Smooth muscle cell of the brain vasculature (primary cell): ENCODE measurements around the gene MMP17.
"Not testable (repeated sequence)": the region's sequence is repeated elsewhere in the genome, so short reads cannot be mapped to it uniquely, and the experiment has no call there.

Source experiments
- DNase-seq: peaks from one replicate; pipeline ENCODE4 v3.0.0-alpha.2; 2012; ENCODE audit warnings: low read depth, low spot score

Gene MMP17

DNA sequence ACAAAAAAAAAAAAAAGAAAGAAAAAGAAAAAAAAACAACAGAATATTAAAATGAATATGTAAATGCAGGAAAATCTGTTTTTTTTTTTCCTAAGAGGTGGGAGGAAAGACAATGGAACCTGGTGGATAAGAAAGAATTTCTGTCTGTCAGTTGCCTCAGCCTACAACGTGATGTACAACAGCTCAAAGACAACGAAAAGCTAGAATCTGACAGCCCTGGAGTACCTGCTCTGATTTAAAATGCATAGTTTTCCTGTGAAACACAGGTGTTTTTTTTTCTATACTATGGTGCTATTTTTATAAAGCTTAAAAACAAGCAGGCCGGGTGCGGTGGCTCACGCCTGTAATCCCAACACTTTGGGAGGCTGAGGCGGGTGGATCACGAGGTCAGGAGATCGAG is 36.3 kb downstream of the MMP17 start:
- DNase-seq, result no peak

DNA sequence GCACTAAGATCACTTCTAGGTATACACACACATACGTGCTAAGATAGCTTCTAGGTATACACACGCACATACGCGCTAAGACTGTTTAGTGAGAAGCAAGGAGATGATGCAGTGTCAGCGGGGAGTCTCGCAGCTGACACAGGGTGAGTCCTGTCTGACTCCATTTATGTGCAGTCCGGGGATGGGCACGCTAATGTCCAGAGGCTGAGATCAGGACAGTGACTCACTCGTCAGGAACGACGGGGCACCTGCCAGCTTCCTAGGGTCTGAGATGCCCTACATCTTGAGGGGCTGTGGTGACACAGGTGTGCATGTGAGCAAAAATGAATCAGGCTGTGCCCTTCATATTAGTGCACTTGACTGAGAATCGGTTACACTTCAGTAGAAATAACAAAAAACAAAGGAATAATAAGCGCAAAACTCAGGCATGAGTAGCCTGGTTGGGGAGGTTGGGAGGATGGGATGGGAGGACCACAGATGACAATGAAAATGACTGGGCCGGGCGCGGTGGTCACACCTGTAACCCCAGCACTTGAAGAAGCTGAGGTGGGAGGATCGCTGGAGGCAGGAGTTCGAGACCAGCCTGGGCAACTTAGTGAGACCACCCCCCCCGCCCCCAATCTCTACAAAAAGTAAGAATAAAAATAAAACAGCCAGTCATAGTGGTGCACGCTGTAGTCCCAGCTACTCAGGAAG is 37.1 kb downstream of the MMP17 start:
- no peak for DNase-seq

DNA sequence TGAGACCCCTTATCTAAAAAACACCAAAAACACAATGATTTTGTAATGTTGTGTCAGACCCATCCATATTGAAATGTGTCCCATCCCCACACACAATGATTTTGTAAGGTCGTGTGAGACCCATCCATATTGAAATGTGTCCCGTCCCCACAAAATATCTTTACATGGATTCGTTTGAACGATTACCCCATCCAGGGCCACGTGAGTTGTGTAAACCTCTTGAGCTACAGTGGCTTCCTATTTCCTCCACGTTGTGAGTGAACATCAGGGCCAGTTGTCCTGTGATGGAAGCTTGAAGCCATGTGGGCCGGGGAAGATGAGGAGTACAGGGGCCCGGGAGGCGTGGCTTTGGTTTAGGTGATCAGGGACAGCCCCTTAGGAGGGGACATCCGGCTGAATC is 39.3 kb downstream of the MMP17 start:
- no peak for DNase-seq

DNA sequence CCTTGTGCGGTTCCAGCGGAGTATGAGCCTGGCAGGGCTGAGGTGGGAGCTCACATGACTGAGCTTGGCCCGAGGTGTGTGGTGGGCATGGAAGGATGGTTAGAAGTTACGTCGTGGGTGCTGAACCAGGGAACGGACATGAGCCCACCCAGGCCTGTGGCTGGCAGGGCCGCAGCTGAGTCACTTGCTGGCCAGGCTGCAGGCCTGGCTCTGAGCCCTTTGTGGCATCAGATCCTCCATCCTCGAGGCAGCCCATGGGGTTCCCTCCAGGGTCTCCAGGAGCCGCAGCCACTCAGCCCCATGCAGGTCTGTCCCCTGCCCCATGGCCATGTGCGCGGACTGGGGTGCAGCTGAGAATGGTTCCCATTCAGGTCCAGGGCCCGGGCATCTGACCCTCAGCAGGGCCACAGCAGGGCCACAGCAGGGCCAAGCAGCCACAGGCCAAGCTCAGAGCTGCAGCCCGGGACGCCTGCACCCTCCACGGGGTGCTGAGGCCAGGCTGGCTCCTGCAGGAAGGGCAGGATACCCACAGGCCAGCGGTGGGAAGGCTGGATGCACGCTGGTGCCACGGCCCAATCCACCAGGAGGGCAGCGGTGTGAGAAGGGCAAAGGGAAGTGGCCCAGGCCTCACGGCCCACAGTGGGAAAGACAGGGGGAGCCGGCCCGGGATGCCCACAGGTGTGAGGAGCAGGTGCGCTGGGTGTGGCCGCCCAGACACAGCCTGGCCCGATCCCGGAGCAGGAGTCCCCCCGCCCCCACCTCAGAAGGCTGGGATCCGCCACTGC is 39.9 kb downstream of the MMP17 start:
- DNase-seq, result no peak

DNA sequence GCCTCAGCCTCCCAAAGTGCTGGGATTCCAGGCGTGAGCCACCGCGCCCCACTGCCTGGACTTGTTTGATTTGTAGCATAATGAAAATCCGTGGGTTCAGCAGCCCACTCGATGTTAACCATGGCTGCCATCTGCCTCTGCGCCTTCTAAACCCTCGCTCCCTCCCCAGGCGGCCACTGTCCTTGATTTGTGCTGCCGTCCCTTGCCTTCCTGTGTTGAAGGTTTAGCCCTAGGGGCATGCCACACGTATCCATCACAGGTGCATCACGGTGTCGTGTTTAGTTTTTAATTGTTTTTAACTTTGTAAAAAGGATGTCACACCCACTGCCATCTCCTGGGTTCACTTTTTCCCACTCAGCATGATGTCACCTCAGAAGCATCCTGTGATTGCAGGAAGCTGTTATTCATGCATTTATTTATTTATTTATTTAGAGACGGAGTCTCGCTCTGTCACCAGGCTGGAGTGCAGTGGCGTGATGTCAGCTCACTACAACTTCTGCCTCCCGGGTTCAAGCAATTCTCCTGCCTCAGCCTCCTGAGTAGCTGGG is 41.8 kb downstream of the MMP17 start:
- no peak for DNase-seq

DNA sequence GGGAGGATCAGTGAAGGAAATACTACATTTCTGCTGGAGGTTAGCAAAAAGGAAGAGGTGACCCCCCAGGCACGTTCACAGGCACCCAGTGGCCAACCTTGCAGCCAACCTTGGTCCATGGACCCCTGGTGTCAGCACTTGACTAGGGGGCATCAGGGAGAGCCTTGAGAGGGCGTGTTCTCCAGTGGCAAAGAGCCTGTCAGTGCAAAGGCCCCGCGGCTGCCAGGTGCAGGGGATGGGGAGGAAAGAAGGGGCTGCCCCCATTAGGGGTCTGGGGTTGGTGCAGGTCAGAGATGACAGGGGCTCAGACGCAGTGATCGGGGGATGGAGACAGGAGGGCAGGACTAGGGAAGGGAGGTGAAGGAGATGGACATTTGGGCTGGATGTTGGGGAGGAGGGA is 43.5 kb downstream of the MMP17 start:
- no peak for DNase-seq

DNA sequence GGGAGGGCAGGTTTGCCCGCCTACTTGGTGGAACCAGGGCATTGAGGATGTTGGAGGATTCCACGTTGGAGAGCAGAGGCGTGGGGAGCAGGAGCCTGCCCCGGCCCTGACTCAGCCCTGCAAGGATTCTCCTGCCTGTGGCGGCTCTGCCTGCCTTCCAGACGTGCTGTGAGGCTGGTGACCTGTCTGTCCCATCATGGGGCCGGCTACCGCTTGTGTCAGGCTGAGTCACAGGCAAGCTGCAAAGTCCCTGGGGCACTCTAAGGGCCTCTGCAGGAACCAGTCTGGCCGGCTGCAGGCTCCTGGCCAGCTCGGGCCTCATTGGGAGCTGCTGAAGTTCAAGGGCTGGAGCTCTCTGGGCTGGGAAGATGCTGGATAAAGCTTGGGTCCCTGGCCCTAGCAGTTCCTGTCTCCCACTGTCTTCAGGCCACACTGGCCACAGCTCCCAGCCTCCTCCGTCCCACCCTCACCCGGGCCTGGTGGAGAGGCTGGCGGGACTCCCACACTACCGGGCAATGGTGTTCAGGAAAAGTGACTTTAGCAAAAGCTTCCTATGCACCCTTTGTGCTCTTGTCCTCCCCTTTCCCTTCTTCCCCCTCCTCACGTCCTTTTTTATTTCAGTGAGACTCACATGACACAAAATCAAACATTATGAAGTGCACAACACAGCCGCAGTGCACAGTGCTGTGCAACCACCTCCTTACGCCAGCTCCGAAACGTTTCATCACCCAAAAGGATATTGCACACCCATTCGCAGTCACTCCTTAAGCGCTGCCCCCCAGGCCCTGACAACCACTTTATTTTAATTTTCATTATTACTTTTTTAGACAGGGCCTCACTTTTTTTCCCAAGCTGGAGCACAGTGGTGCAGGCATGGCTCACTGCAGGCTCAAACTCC is 44.2 kb downstream of the MMP17 start:
- no peak for DNase-seq

DNA sequence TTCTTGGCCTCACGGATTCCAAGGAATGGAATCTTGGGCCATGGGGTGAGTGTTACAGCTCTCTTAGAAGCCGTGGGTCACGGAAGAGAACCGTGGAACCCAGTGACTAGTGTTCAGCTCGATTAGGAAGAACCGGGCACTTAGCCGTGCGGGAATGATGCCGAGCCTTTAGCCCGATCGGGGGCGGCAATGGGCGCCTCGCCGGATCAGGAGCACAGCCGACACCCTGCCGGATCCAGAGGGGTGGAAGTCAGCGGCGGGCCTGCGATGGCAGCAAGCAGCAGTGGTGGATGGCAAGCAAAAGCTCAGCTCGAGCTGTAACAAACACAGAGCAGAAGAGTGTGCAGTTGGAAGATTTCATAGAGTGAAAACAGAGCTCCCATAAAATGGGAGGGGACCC is 45.1 kb downstream of the MMP17 start:
- DNase-seq, result no peak

DNA sequence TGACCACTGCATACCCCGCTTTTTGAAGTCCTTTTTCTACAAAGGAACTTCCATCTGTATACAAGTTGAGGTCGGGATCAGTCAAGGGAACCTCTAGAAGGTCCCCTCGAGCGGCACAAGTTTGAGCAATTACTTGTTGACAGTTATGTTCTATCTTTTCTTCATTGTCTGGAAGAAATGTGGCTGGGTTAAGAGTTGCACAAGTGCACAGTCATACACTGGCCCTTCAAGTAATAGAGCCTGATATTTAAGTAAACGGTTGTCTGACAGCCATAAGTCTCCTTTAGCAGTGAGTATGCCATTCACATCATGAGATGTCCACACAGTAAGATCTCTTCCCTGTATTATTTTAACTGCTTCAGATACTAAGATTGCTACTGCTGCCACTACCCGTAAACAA is 46.8 kb downstream of the MMP17 start:
- DNase-seq, result not testable (repeated sequence)

DNA sequence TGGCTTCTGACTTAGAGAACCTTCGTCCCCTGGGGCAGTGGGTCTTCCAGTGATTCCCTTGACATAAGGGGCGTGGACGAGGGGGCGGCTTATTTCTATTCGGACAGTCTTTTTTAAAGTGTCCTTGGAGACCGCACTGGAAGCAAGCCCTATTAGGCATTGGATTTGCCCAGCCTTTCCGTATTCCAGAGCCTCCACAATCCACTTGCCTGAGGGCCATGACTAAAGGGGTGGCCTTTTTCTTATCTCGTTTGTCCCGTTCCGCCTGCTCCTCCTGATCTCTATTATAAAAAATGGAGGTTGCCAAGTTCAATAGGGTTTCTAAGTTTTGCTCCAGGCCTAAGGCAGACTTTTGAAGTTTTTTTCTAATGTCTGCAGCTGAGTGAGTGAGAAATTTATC is 49.0 kb downstream of the MMP17 start:
- DNase-seq, result not testable (repeated sequence)

DNA sequence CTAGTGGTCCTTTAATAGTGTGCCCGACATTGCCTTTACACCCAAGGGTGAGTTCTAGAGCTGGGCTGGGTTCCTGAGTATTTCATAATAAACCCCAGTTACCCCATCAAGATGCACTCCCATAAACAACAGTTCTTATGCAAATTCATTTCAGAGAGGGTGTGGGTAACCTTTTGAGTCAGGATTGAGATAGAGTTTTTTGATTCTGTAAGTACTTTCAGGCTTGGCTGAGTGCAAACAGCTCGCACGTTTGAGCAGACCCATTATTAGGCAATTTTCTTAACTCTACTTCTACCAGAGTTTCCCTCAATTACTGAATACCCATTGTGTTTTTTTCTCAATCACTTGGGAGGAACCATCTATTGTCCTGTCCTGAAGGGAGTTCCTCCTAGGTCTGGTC is 50.2 kb downstream of the MMP17 start:
- DNase-seq, result not testable (repeated sequence)

DNA sequence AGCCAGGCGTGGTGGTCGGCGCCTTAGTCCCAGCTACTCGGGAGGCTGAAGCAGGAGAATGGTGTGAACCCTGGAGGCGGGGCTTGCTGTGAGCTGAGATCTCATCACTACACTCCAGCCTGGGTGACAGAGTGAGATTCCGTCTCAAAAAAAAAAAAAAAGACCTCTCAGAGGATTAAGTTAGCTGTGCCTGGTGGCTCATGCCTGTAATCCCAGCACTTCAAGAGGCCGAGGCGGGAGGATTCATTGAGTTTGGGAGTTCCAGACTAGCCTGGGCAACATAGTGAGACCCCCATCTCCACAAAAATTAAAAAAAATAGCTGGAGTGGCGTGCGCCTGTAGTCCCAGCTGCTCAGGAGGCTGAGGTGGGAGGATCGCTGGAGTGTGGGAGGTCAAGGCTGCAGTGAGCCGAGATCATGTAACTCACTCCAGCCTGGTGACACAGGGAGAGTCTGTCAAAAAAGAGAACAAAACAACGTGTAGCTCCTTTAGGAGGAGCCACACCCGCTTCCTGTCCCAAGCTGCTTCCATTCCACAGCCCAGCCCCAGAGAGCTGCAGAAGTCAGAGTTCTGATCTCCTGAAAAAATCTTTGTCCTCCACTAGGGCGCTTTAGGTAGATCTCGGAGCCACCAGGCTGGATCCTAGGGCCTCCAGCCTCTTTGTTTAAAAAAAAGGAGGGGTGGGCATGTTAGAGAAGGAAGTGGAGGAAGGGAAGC is 54.8 kb downstream of the MMP17 start:
- no peak for DNase-seq

DNA sequence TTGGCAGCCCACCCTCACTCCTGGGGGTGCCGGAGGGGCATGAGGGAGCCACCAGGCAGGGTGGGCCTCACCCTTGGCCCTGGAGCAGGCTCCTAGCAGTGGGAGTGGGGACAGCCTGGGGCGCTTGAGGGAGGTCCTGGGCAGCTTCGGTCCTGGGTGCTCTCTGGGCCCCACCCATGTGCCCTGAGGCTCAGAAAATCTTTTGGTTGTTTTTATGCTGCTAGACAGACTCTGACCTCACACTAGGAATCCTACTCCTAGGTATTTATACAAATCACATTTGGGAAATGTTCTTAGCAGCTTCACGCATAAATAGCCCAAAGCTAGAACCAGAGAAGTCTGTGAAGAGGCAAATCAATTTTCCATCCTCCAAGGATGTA is 55.3 kb downstream of the MMP17 start:
- DNase-seq, result no peak

DNA sequence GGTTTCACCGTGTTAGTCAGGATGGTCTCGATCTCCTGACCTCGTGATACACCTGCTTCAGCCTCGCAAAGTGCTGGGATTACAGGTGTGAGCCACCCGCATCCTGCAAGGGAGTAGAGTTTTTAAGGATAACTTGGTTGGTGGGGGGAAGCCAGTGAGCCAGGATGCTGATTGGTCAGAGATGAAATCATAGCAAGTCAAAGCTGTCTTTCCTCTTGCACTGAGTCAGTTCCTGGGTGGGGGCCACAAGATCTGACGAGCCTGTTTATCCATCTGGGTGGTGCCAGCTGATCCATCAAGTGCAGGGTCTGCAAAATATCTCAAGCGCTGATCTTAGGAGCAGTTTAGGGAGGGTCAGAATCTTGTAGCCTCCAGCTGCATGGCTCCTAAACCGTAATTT is 56.9 kb downstream of the MMP17 start:
- DNase-seq, result not testable (repeated sequence)

DNA sequence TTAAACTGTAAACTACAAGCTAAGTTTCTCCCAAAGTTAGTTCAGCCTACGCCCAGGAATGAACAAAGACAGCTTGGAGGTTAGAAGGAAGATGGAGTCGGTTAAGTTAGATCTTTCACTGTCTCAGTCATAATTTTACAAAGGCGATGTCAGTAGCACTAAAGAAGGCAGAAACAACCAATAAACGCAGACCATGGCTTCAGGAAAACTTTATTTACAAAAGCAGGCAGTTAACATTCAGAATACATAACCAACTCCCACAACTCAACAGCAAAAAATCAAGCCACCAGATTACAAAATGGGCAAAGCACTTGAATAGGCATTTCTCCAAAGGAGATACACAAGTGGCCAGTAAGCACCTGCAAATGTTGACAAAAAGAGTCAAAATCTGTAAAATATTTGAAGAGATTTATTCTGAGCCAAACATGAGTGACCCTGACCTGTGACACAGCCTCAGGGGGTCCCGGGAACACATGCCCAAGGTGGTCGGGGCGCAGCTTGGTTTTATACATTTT is 57.4 kb downstream of the MMP17 start:
- no peak for DNase-seq

DNA sequence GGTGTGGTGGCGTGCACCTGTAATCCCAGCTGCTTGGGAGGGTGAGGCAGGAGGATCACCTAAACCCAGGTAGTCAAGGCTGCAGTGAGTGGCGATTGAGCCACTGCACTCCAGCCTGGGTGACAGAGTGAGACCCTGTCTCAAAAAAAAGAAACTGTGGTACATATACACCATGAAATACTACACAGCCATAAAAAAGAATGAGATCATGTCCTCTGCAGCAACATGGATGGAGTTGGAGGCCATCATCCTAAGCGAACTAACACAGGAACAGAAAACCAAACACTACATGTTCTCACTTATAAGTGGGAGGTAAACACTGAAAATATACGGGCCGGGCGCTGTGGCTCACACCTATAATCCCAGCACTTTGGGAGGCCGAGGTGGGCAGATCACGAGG is 63.5 kb downstream of the MMP17 start:
- not testable (repeated sequence) for DNase-seq

DNA sequence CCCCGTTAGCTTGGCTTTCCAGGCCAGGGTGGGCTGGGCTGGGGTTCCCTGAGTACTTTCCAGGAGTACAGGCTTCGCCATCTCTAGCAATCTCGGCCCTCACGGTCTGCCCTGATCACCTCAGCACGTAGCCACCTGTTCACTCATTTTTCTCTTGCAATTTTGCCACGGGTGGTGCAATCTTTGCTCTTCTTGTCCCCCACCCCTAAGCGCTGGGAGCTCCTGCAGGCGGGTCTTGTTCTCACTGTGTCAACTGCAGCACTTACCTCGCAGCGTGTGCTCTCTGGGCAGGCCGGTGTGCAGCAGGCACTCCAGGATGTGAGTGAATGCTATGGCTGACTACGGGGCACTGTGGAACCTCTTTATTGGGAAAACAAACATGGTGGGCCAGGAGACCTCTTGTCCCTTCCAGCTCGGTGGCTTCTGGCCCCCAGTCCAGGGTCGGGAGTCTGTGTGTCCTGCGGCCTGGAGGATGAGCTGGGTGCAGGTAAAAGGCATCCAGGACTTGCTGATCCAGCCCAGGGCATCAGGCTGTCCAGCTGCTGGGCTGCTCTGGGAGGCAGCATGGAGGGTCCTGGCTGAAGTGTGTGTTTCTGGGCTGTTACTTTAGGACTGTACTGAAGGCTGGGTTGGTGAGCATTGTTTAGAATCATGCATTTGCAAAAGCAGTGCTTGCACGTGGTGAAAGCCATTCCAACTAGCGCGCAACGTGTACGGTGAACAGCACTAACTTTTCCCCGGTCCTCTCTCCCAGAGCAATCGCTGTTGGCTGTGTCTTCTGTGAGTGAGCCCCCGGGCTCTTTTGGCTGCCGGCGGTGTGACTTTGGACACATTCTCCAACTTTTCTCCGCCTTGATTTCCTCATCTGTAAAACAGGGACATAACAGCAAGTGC is 64.8 kb downstream of the MMP17 start:
- DNase-seq, result no peak

DNA sequence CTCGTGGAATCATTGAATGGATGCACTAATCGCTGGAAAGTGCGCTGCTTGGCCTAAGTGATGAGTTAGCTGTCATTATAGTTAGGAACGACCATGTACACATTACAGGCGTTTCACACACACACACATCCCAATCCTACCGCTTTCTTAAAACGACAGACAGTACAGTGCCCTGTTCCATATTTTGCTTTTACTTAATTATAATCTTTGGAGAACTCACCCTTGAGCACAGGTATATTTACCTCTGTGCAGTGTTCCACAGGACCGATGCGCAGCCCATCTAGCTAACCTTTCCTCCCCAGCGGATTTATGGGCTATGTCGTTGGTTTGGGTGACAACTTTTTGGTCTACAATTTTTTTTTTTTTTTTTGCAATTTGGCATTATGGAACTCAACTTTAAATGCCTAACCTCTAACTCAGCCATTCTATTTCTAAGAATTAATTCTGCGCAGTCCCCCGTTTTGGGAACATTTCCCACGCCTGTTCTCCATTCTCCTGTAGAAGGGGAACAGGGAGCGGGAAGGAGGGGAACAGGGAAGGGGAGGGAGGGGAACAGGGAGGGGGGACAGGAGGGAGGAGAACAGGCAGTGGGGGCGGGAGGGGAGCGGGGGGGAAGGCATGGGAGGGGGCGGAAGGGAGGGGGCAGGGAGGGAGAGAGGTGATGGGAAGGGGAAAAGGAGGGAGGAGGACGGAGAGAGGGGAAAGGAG is 65.6 kb downstream of the MMP17 start:
- DNase-seq, result no peak

DNA sequence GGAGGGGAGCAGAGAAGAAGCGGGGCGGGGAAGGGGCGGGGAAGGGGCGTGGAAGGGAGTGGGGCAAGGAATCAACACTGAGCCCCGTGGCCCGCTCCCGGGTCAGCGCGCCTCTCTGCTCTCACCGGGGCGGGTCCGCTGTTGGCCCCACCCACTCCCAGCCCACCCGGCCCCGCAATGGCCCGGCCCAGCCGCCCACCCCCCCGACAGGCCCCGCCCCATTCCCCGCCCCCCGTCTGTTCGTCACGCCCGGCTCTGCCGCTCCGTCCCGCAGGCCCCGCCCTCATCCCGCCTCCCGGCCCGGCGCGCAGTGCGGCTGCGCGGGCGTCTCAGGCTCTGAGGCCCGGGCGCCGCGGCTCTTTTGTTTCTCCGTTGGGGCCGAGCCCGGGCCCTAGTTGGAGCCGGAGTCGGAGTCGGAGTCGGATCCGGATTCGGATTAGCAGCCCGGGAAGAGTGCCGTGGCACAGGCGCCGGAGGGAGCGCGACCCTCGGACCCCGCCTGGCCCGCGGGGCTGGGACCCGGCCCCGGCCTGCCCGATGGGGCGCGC is 66.2 kb downstream of the MMP17 start, which contains the start of gene ULK1:
Gene ULK1 (plus strand): TSS at position 310 of the 548 bp plus-strand sequence. CDS start 380 bp downstream, outside the sequence.
- DNase-seq, result peak; percentile 51
